Fibroblast of lung (primary cell): ENCODE data around the gene CRMP1. TPM values are rescaled to one million over a fixed set of nuclear protein-coding genes. Genes with fewer than 3 reads are reported as not detected.

Experiments used
- DNase-seq, 2 donors: peaks; one replicate each; pipeline versions ENCODE4 v3.0.0 to v3.0.0-alpha.2; 2010; ENCODE audit warnings: low read depth in 2 of 2
- H2AFZ ChIP-seq: 2 replicates; pipeline ENCODE4 v1.5.1; 2012; ENCODE audit warnings: low read length, control low read depth, inconsistent platforms
- H3K27ac ChIP-seq: 2 replicates; pipeline ENCODE4 v1.5.1; 2011; ENCODE audit warnings: low read length, control low read depth; ENCODE audit not compliant: insufficient read depth
- H3K27me3 ChIP-seq: 2 replicates; pipeline ENCODE4 v1.5.1; 2011; ENCODE audit warnings: mild to moderate bottlenecking, low read length; ENCODE audit not compliant: control insufficient read depth, insufficient read depth
- H3K36me3 ChIP-seq: 2 replicates; pipeline ENCODE4 v1.5.1; 2011; ENCODE audit warnings: low read length; ENCODE audit not compliant: control insufficient read depth, insufficient read depth
- H3K4me1 ChIP-seq: 2 replicates; pipeline ENCODE4 v1.5.1; 2011; ENCODE audit warnings: low read length; ENCODE audit not compliant: control insufficient read depth, insufficient read depth; ENCODE audit errors: extremely low read depth
- H3K4me2 ChIP-seq: 2 replicates; pipeline ENCODE4 v1.5.1; 2011; ENCODE audit warnings: low read length, control low read depth; ENCODE audit not compliant: insufficient read depth; ENCODE audit errors: extremely low read depth
- H3K4me3 ChIP-seq, 4 experiments: fragments of 200-600 bp in 1 of 4; sonication (generic) in 1 of 4; replicated peaks in 1 of 4; 2 replicates each; pipeline ENCODE4 v1.5.1; 2011 to 2016; ENCODE audit warnings: low read length in 4 of 4, low read depth in 3 of 4, mild to moderate bottlenecking in 3 of 4, control low read depth in 2 of 4, inconsistent platforms in 1 of 4, mixed read lengths in 1 of 4; ENCODE audit not compliant: insufficient read depth in 1 of 4; ENCODE audit errors: control extremely low read depth in 1 of 4
- H3K79me2 ChIP-seq: 2 replicates; pipeline ENCODE4 v1.5.1; 2012; ENCODE audit warnings: mild to moderate bottlenecking, low read length, inconsistent platforms; ENCODE audit not compliant: control insufficient read depth, insufficient read depth
- H3K9ac ChIP-seq: 2 replicates; pipeline ENCODE4 v1.5.1; 2011; ENCODE audit warnings: mild to moderate bottlenecking, low read length, control low read depth; ENCODE audit not compliant: insufficient read depth
- H3K9me3 ChIP-seq: 2 replicates; pipeline ENCODE4 v1.5.1; 2012; ENCODE audit warnings: low read depth, low read length; ENCODE audit not compliant: control insufficient read depth, insufficient read depth
- H4K20me1 ChIP-seq: 2 replicates; pipeline ENCODE4 v1.5.1; 2011; ENCODE audit warnings: low read length; ENCODE audit not compliant: control insufficient read depth, insufficient read depth; ENCODE audit errors: extremely low read depth
- EZH2 ChIP-seq: IDR thresholded peaks from 2 replicates; pipeline ENCODE4 v1.5.1; 2012; ENCODE audit warnings: low read length, control low read depth, mild to moderate bottlenecking; ENCODE audit errors: missing control alignments
- polyA plus RNA-seq, 2 donors: library from polyadenylated mRNA; depleted of rRNA in 1 of 2; stranded (reverse) in 1 of 2; unstranded in 1 of 2; fragments of >200 nt; gene quantifications; 2 replicates each; pipeline ENCODE4 v1.2.1, GENCODE V29; 2011 to 2012; ENCODE audit warnings: missing spikeins in 1 of 2
- total RNA-seq: library from RNA; depleted of rRNA; stranded (reverse); fragments of >200 nt; gene quantifications from 2 replicates; pipeline ENCODE4 v1.2.1, GENCODE V29; 2014
- TF ChIP-seq, protein P1 (sequence below), 2 donors: IDR thresholded peaks in 1 of 2; conservative IDR thresholded peaks in 1 of 2; 1 replicate in 1 of 2; 2 replicates in 1 of 2; pipeline ENCODE4 v1.5.1; 2011 to 2012; ENCODE audit warnings: low read length in 2 of 2, control low read depth in 1 of 2, inconsistent platforms in 1 of 2, low read depth in 1 of 2, mild to moderate bottlenecking in 1 of 2

The CRMP1 gene
- total and polyA plus RNA-seq, 2 donors (not counting 1 experiment from before 2014, with no cell fraction given) = 0.33 to 2.7 TPM

DNA sequence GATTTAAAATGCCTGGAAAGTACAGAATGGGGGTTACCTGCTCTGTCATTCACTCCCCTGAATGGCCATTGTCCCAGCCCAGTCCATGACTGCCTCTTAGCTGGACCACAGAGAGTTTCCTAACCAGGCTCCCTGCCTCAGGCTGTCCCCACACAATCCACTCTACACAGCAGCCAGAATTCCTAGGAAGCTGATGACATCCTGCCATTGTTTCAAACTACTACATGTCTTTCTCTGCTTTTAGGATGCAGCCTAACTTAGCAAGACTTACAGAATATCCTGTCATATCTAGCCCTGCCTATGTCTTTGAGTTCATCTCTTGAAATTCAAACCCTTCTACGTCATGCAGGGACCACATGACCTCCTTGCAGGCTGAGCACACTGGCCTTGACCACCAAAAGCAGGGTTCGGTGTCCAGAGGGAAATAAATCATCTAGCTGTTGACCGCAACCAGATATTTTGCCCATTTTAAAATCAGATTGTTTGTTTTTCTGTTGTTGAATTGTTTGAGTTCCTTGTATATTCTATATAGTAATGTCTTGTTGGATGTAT is 16.1 kb upstream of the CRMP1 start:
- Histone ChIP-seq H3K4me3 (no peak overlapping the region), H3K27ac (no peak overlapping the region), H3K9me3 (no peaks in the 10 kb centered on the region), H3K79me2 (no peaks in the 10 kb centered on the region), H3K9ac (no peak overlapping the region), H3K4me1 (no peaks in the 10 kb centered on the region), H3K36me3 (no peaks in the 10 kb centered on the region), H4K20me1 (no peaks in the 10 kb centered on the region), H3K27me3 (no peaks in the 10 kb centered on the region), H2AFZ (no peak overlapping the region), H3K4me2 (no peak overlapping the region)
- DNase-seq = no peak
- no peak for TF ChIP-seq EZH2
- TF ChIP-seq, protein P1, sequence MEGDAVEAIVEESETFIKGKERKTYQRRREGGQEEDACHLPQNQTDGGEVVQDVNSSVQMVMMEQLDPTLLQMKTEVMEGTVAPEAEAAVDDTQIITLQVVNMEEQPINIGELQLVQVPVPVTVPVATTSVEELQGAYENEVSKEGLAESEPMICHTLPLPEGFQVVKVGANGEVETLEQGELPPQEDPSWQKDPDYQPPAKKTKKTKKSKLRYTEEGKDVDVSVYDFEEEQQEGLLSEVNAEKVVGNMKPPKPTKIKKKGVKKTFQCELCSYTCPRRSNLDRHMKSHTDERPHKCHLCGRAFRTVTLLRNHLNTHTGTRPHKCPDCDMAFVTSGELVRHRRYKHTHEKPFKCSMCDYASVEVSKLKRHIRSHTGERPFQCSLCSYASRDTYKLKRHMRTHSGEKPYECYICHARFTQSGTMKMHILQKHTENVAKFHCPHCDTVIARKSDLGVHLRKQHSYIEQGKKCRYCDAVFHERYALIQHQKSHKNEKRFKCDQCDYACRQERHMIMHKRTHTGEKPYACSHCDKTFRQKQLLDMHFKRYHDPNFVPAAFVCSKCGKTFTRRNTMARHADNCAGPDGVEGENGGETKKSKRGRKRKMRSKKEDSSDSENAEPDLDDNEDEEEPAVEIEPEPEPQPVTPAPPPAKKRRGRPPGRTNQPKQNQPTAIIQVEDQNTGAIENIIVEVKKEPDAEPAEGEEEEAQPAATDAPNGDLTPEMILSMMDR (conservative IDR thresholded peaks at IDR 0.05 in 1 of 2, IDR thresholded peaks at IDR 0.05 in 1 of 2; ENCODE audit: low read depth in 1 of 2, low read length in 2 of 2) = no peak

DNA sequence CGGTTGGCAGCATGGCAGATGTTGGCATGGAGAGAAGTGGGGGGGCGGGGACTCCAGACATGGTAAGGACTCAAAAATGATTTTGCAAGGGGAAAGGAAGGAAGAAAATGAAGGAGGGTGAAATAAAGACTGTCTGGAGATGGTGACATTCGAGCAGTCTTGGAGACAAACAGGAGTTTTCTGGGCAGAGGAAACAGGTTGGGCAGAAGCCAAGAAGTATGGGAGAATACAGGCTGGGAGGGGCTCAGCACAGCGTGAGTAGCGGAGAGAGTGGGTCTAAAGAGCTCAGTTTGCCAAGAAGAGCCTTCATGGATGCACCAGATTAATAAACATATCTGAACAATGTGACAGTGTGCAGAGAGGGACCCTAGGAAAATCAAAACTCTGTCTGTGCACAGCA is 13.3 kb upstream of the CRMP1 start:
- DNase-seq = no peak
- H4K20me1 ChIP-seq = no peaks in the 10 kb centered on the region
- no peaks in the 10 kb centered on the region for H3K27me3 ChIP-seq
- no peaks in the 10 kb centered on the region for H3K9me3 ChIP-seq
- no peak overlapping the region for H3K4me2 ChIP-seq
- no peaks in the 10 kb centered on the region for H3K4me1 ChIP-seq
- no peaks in the 10 kb centered on the region for H3K79me2 ChIP-seq
- no peak overlapping the region for H3K4me3 ChIP-seq
- H3K27ac ChIP-seq = no peak overlapping the region
- no peaks in the 10 kb centered on the region for H3K36me3 ChIP-seq
- no peak overlapping the region for H3K9ac ChIP-seq
- no peak for TF ChIP-seq EZH2
- TF ChIP-seq, protein P1 (conservative IDR thresholded peaks at IDR 0.05 in 1 of 2, IDR thresholded peaks at IDR 0.05 in 1 of 2; ENCODE audit: low read depth in 1 of 2, low read length in 2 of 2) = no peak
- no peak overlapping the region for H2AFZ ChIP-seq

DNA sequence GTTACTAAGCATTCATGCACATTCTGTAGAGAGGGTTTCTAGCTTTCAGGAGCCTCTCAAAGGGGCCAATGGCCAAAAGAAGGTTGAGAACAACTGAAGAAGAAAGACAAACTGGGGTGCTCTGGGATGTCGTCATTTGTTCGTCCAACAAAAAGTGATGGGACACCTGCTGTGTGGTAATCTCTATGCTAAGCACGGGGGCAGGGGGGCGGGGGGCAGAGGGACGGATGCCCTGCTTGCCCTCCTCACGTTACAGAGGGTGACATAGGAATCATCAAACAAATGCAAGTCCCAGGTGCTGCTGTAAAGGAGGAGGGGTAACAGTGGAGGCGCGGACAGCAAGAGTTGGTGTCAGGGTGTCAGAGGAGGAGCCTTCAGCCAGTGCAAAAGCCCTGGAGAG is 12.8 kb upstream of the CRMP1 start:
- DNase-seq = no peak
- H3K4me2 ChIP-seq = no peak overlapping the region
- no peak for TF ChIP-seq EZH2
- TF ChIP-seq, protein P1 (conservative IDR thresholded peaks at IDR 0.05 in 1 of 2, IDR thresholded peaks at IDR 0.05 in 1 of 2; ENCODE audit: low read depth in 1 of 2, low read length in 2 of 2) = no peak
- H3K4me1 ChIP-seq = no peaks in the 10 kb centered on the region
- H3K9me3 ChIP-seq = no peaks in the 10 kb centered on the region
- no peaks in the 10 kb centered on the region for H3K36me3 ChIP-seq
- H3K4me3 ChIP-seq = no peak overlapping the region
- no peaks in the 10 kb centered on the region for H3K27me3 ChIP-seq
- no peaks in the 10 kb centered on the region for H3K79me2 ChIP-seq
- no peak overlapping the region for H3K9ac ChIP-seq
- H3K27ac ChIP-seq = no peak overlapping the region
- H2AFZ ChIP-seq = no peak overlapping the region
- H4K20me1 ChIP-seq = no peaks in the 10 kb centered on the region
